SK-N-SH treated with all-trans-retinoic acid at 6 μM for 48 hours (cell line): Measurements from ENCODE around the gene PRSS33.

Experiments used
- ATAC-seq: fragments of 200-7000 bp; cut with Tn5 transposase; 3 replicates; pipeline ENCODE4 v1.9.1; 2020; ENCODE audit warnings: mild to moderate bottlenecking, moderate library complexity
- ARNTL ChIP-seq: fragments of 450-650 bp; formaldehyde crosslinking; IDR thresholded peaks from 2 replicates; pipeline ENCODE4 v1.5.0; 2020; ENCODE audit warnings: low read depth, mild to moderate bottlenecking, moderate library complexity, borderline replicate concordance
- BACH2 ChIP-seq: fragments of 250-450 bp; sonication (Bioruptor Pico); IDR thresholded peaks from 2 replicates; pipeline ENCODE4 v1.9.0; 2021; ENCODE audit warnings: mild to moderate bottlenecking, borderline replicate concordance
- CREB5 ChIP-seq: fragments of 250-450 bp; sonication (Bioruptor Pico); IDR thresholded peaks from 2 replicates; pipeline ENCODE4 v1.5.1; 2020; ENCODE audit warnings: low read depth, mild to moderate bottlenecking, moderate library complexity
- CSDC2 ChIP-seq: fragments of 250-450 bp; sonication (Bioruptor Pico); IDR thresholded peaks from 2 replicates; pipeline ENCODE4 v1.5.0; 2020; ENCODE audit warnings: mild to moderate bottlenecking, moderate library complexity
- CSRNP3 ChIP-seq: fragments of 250-450 bp; sonication (Bioruptor Pico); IDR thresholded peaks from 2 replicates; pipeline ENCODE4 v1.5.1; 2021; ENCODE audit warnings: mild to moderate bottlenecking, moderate library complexity
- ESRRG ChIP-seq: fragments of 250-450 bp; sonication (Bioruptor Pico); IDR thresholded peaks from 2 replicates; pipeline ENCODE4 v1.6.1; 2021; ENCODE audit warnings: mild to moderate bottlenecking
- GLIS3 ChIP-seq: fragments of 250-450 bp; sonication (Bioruptor Pico); IDR thresholded peaks from 2 replicates; pipeline ENCODE4 v1.5.0; 2020; ENCODE audit warnings: mild to moderate bottlenecking, moderate library complexity
- ISL1 ChIP-seq: fragments of 250-450 bp; sonication (Bioruptor Pico); IDR thresholded peaks from 2 replicates; pipeline ENCODE4 v2.1.2; 2022; ENCODE audit warnings: mild to moderate bottlenecking, moderate library complexity
- OSR1 ChIP-seq: fragments of 250-450 bp; sonication (Bioruptor Pico); IDR thresholded peaks from 2 replicates; pipeline ENCODE4 v1.8.0; 2022; ENCODE audit warnings: moderate library complexity, mild to moderate bottlenecking, inconsistent platforms
- PATZ1 ChIP-seq: fragments of 250-450 bp; sonication (Bioruptor Pico); IDR thresholded peaks from 2 replicates; pipeline ENCODE4 v1.8.0; 2020; ENCODE audit warnings: mild to moderate bottlenecking, moderate library complexity, borderline replicate concordance
- POU6F1 ChIP-seq: fragments of 250-450 bp; sonication (Bioruptor Pico); IDR thresholded peaks from 2 replicates; pipeline ENCODE4 v1.8.0; 2021; ENCODE audit warnings: low read depth, mild to moderate bottlenecking, moderate library complexity, borderline replicate concordance
- PPARA ChIP-seq: fragments of 250-450 bp; sonication (Bioruptor Pico); IDR thresholded peaks from 2 replicates; pipeline ENCODE4 v1.5.0; 2020; ENCODE audit warnings: mild to moderate bottlenecking, borderline replicate concordance
- RARB ChIP-seq: fragments of 250-450 bp; sonication (Bioruptor Pico); IDR thresholded peaks from 2 replicates; pipeline ENCODE4 v1.8.0; 2021; ENCODE audit warnings: mild to moderate bottlenecking, moderate library complexity
- SNAI2 ChIP-seq: fragments of 250-450 bp; sonication (Bioruptor Pico); IDR thresholded peaks from 2 replicates; pipeline ENCODE4 v1.5.0; 2020; ENCODE audit warnings: mild to moderate bottlenecking, moderate library complexity
- TCF4 ChIP-seq: fragments of 250-450 bp; sonication (Bioruptor Pico); IDR thresholded peaks from 2 replicates; pipeline ENCODE4 v1.8.0; 2021; ENCODE audit warnings: mild to moderate bottlenecking, moderate library complexity, borderline replicate concordance
- TOX ChIP-seq: fragments of 250-450 bp; sonication (Bioruptor Pico); IDR thresholded peaks from 2 replicates; pipeline ENCODE4 v1.8.0; 2021; ENCODE audit warnings: mild to moderate bottlenecking, moderate library complexity, borderline replicate concordance
- TSHZ2 ChIP-seq: fragments of 250-450 bp; sonication (Bioruptor Pico); IDR thresholded peaks from 2 replicates; pipeline ENCODE4 v1.5.0; 2020; ENCODE audit warnings: mild to moderate bottlenecking, moderate library complexity
- ZFP3 ChIP-seq: fragments of 250-450 bp; sonication (Bioruptor Pico); IDR thresholded peaks from 2 replicates; pipeline ENCODE4 v1.5.0; 2020; ENCODE audit warnings: mild to moderate bottlenecking, moderate library complexity
- ZNF565 ChIP-seq: fragments of 450-650 bp; formaldehyde crosslinking; conservative IDR thresholded peaks from 2 replicates; pipeline ENCODE4 v1.5.0; 2020; ENCODE audit warnings: low read depth, mild to moderate bottlenecking, moderate library complexity
- ZNF70 ChIP-seq: fragments of 450-650 bp; formaldehyde crosslinking; IDR thresholded peaks from 2 replicates; pipeline ENCODE4 v1.5.0; 2020; ENCODE audit warnings: mild to moderate bottlenecking, moderate library complexity
- ZNF8 ChIP-seq: fragments of 450-650 bp; formaldehyde crosslinking; IDR thresholded peaks from 2 replicates; pipeline ENCODE4 v1.5.0; 2020; ENCODE audit warnings: mild to moderate bottlenecking, moderate library complexity

Gene PRSS33

GRCh38 chr16:2770057-2770951 lies 17.1 kb downstream of the PRSS33 start:
- TF ChIP-seq TOX (CRISPR knock-in tag) (no peak), OSR1 (no peak), ZNF565 (CRISPR knock-in tag) (no peak), BACH2 (CRISPR knock-in tag) (no peak), PATZ1 (no peak), RARB (CRISPR knock-in tag) (no peak), CSRNP3 (CRISPR knock-in tag) (no peak), SNAI2 (CRISPR knock-in tag) (no peak), ZNF8 (CRISPR knock-in tag) (no peak), GLIS3 (CRISPR knock-in tag) (no peak), ESRRG (CRISPR knock-in tag) (no peak), POU6F1 (no peak), ZFP3 (CRISPR knock-in tag) (no peak), TSHZ2 (CRISPR knock-in tag) (no peak), ARNTL (CRISPR knock-in tag) (no peak), CREB5 (CRISPR knock-in tag) (no peak), ISL1 (CRISPR knock-in tag) (no peak), CSDC2 (CRISPR knock-in tag) (no peak), ZNF70 (CRISPR knock-in tag) (no peak)
- TF ChIP-seq, all 23 proteins: peak for 0
- ATAC-seq: peak; percentile 12

- peak; percentile 1; the same call in 2 of the 3 replicates for ATAC-seq
- no peak for TF ChIP-seq ZNF8 (CRISPR knock-in tag)
- TF ChIP-seq CSDC2 (CRISPR knock-in tag): no peak
- no peak for TF ChIP-seq CSRNP3 (CRISPR knock-in tag)
- TF ChIP-seq TCF4: no peak
- TF ChIP-seq PATZ1: no peak
- no peak for TF ChIP-seq ZFP3 (CRISPR knock-in tag)
- TF ChIP-seq TOX (CRISPR knock-in tag): no peak
- no peak for TF ChIP-seq SNAI2 (CRISPR knock-in tag)
- TF ChIP-seq ZNF70 (CRISPR knock-in tag): no peak
- no peak for TF ChIP-seq GLIS3 (CRISPR knock-in tag)
- no peak for TF ChIP-seq ESRRG (CRISPR knock-in tag)
- no peak for TF ChIP-seq PPARA (CRISPR knock-in tag)
- no peak for TF ChIP-seq TSHZ2 (CRISPR knock-in tag)
Measured at GRCh38 chr16:2769675-2770056, 17.7 kb downstream of the PRSS33 start.
